ENCODE results near the gene DPF3.

DNA sequence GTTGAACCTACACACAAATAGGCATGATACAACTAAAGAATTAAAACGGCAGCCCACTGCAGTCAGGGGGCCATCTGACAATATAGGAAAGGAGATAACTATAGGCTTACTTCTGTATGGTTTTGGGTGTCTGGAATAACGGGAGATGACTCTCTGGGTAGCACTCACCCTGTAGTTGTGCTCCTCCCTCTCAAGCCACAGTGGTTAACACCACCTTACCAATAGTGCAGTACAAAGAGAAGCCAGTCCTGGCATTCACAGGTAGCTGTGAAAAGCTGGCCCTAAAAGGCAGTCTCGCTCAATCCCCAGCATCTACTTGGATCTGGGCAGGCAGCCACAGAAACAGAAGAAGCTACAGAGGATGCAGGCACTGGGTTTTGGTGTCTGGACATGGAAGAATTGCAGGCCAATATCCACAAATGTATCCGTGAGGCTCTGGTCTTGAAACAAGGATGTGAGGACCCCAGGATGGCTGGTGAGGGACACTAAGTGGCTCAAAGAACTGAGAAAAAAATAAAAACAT, 93.0 kb downstream of the DPF3 start:
- TF ChIP-seq, protein P1, sequence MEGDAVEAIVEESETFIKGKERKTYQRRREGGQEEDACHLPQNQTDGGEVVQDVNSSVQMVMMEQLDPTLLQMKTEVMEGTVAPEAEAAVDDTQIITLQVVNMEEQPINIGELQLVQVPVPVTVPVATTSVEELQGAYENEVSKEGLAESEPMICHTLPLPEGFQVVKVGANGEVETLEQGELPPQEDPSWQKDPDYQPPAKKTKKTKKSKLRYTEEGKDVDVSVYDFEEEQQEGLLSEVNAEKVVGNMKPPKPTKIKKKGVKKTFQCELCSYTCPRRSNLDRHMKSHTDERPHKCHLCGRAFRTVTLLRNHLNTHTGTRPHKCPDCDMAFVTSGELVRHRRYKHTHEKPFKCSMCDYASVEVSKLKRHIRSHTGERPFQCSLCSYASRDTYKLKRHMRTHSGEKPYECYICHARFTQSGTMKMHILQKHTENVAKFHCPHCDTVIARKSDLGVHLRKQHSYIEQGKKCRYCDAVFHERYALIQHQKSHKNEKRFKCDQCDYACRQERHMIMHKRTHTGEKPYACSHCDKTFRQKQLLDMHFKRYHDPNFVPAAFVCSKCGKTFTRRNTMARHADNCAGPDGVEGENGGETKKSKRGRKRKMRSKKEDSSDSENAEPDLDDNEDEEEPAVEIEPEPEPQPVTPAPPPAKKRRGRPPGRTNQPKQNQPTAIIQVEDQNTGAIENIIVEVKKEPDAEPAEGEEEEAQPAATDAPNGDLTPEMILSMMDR (IDR thresholded peaks at IDR 0.05) = no peak
- TF ChIP-seq POLR2A (IDR thresholded peaks at IDR 0.05) = no peak
